LNCAP (cell line): ENCODE measurements around the gene RBFOX2.

ENCODE experiments used
- CTCF ChIP-seq: fragments of 450-650 bp; IDR thresholded peaks from 2 replicates; pipeline ENCODE4 v1.5.1; 2017; ENCODE audit warnings: mild to moderate bottlenecking

The RBFOX2 gene

GRCh38 chr22:35802885-35803284 lies 225.7 kb downstream of the RBFOX2 start:
- no peak for TF ChIP-seq CTCF

GRCh38 chr22:35799150-35799549 lies 229.5 kb downstream of the RBFOX2 start:
- TF ChIP-seq CTCF, result no peak

DNA sequence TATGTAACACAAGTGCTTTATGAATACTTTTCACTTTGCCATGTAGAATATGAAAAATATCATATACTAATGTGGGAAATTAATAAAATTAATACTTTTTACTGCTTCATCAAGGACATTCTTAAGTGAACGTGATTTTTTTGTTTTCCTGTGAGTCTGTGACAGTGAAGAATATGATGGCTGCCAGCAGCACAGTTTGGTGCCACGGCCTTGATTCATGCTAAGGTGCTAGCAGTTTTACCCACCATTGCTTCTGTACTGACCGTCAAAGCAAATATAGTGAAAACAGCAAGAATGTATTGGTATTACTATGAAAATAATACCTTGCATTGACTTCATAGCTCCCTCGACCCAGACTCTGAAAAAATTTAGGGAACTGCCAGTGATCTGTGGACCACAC lies 231.2 kb downstream of the RBFOX2 start:
- TF ChIP-seq CTCF, result no peak

- no peak for TF ChIP-seq CTCF
These were observed 233.1 kb downstream of the RBFOX2 start for GRCh38 chr22:35795476-35795875.

- no peak for TF ChIP-seq CTCF
These were observed 236.1 kb downstream of the RBFOX2 start for GRCh38 chr22:35792506-35792905.

DNA sequence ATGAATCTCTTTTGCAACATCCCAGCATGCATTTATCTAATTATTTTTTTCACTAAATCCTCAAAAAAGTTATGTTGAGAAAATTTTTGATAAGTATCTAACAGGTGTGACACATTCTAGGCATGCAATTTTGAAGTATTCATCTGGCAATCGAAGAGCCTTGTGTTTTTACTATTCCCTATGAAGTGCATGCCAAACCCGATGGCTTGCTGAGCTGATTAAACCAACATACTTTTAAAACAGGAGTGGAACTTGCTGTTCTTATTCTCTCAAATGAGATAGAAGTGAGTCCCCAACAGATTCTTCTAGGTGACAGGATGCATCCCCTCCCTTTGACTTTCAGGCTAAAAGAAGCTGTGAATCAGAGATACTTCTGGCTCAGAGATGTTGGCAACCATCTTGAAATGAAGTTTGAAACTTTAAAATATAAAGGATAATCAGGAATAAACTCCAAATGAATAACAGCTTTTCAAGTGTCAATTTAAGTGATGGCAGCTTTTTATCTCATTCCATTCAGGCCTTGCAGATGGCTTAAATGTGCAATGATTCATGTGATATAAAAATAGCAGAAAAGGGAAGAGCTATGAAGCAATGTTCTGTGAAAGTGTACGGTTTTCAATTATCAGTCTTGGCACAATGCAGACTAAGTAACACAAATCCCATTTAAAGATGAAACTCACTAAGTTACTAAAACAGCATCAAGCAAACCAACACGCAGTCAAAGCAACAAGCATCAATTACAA lies 243.3 kb downstream of the RBFOX2 start:
- TF ChIP-seq CTCF, result no peak

- TF ChIP-seq CTCF, result no peak
These were observed 244.0 kb downstream of the RBFOX2 start for GRCh38 chr22:35784633-35785032.
